Measurements from ENCODE around the gene RAB11FIP4.

Gene RAB11FIP4

GRCh38 chr17:31527606-31528005 is 136.1 kb downstream of the RAB11FIP4 start:
- no peak for DNase-seq

- DNase-seq: no peak
Observed at GRCh38 chr17:31528291-31528874, 136.9 kb downstream of the RAB11FIP4 start.

- no peak for DNase-seq
Observed at GRCh38 chr17:31529841-31530251, 138.4 kb downstream of the RAB11FIP4 start.

- no peak for DNase-seq
Observed at GRCh38 chr17:31530391-31530985, 139.0 kb downstream of the RAB11FIP4 start.

GRCh38 chr17:31531336-31531980 is 140.0 kb downstream of the RAB11FIP4 start:
- no peak for DNase-seq

- DNase-seq: no peak
Observed at GRCh38 chr17:31532081-31532480, 140.6 kb downstream of the RAB11FIP4 start.

- DNase-seq: no peak
Observed at GRCh38 chr17:31532526-31532925, 141.1 kb downstream of the RAB11FIP4 start.

GRCh38 chr17:31533546-31534155 is 142.2 kb downstream of the RAB11FIP4 start:
- peak; percentile 36 for DNase-seq

- DNase-seq: no peak
Observed at GRCh38 chr17:31534223-31534888, 142.9 kb downstream of the RAB11FIP4 start.

- no peak for DNase-seq
Observed at GRCh38 chr17:31535581-31535981, 144.1 kb downstream of the RAB11FIP4 start.

- no peak for DNase-seq
Observed at GRCh38 chr17:31536451-31536850, 145.0 kb downstream of the RAB11FIP4 start.

- DNase-seq: no peak
Observed at GRCh38 chr17:31537565-31538011, 146.1 kb downstream of the RAB11FIP4 start.

- no peak for DNase-seq
Observed at GRCh38 chr17:31538080-31538762, 146.7 kb downstream of the RAB11FIP4 start.

GRCh38 chr17:31540602-31541307 is 149.3 kb downstream of the RAB11FIP4 start:
- no peak for DNase-seq

GRCh38 chr17:31541559-31541958 is 150.1 kb downstream of the RAB11FIP4 start:
- no peak for DNase-seq

- no peak for DNase-seq
Observed at GRCh38 chr17:31544186-31544585, 152.7 kb downstream of the RAB11FIP4 start.

- no peak for DNase-seq
Observed at GRCh38 chr17:31546650-31547049, 155.2 kb downstream of the RAB11FIP4 start.

- no peak for DNase-seq
Observed at GRCh38 chr17:31548709-31549108, 157.2 kb downstream of the RAB11FIP4 start.

GRCh38 chr17:31549121-31549524 is 157.6 kb downstream of the RAB11FIP4 start:
- DNase-seq: no peak

- peak; percentile 92 for DNase-seq
Observed at GRCh38 chr17:31549525-31550388, 158.3 kb downstream of the RAB11FIP4 start.

All from CD4-positive, alpha-beta T cell treated with Interleukin-17A for 4 hours (primary cell).